ENCODE data around the gene FOSL2. TPM values are rescaled to one million over a fixed set of nuclear protein-coding genes. Genes with fewer than 3 reads are reported as not detected.
A peak's percentile ranks its signal among the peaks of the same experiment; 100 is the strongest.

FOSL2 gene
- total RNA-seq, 4 donors from 2014 or later = 298 to 370 (median 337) TPM

DNA sequence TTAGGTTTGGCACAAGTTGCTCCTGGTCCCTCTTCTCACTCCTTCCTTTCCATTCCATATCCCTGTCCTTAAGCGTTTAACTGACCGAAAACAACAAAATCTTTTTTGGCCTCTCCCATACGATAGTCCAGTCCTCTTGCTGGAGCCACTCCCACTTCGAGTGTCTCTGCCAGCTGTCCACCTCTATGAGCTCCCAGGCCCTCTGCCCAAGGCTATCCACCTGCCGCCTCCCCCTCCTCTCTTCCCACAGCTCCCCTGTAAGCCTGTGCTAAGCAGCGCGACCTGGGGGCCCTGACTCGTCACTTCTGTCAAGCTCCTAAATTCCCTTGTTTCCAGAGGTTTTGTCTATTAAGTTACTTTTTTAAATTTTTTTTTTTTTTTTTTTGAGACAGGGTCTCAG lies 47.0 kb upstream of the FOSL2 start:
- DNase-seq (ENCODE audit: low spot score in 2 of 2) = no peak
- peaks cover 38% of the 10 kb centered on the region for H3K4me1 ChIP-seq
- H3K27me3 ChIP-seq = no peaks in the 10 kb centered on the region
- WGBS = 93% methylated on average over 8 of the region's 8 CpGs
- no peak for TF ChIP-seq POLR2A (IDR thresholded peaks at IDR 0.05)
- no peak for TF ChIP-seq POLR2AphosphoS5 (IDR thresholded peaks at IDR 0.05)
- TF ChIP-seq, protein P1, sequence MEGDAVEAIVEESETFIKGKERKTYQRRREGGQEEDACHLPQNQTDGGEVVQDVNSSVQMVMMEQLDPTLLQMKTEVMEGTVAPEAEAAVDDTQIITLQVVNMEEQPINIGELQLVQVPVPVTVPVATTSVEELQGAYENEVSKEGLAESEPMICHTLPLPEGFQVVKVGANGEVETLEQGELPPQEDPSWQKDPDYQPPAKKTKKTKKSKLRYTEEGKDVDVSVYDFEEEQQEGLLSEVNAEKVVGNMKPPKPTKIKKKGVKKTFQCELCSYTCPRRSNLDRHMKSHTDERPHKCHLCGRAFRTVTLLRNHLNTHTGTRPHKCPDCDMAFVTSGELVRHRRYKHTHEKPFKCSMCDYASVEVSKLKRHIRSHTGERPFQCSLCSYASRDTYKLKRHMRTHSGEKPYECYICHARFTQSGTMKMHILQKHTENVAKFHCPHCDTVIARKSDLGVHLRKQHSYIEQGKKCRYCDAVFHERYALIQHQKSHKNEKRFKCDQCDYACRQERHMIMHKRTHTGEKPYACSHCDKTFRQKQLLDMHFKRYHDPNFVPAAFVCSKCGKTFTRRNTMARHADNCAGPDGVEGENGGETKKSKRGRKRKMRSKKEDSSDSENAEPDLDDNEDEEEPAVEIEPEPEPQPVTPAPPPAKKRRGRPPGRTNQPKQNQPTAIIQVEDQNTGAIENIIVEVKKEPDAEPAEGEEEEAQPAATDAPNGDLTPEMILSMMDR (IDR thresholded peaks at IDR 0.05) = no peak
- no peak for TF ChIP-seq EP300 (IDR thresholded peaks at IDR 0.05)
- H3K27ac ChIP-seq = no peak overlapping the region
- H3K36me3 ChIP-seq = no peaks in the 10 kb centered on the region
- H3K9me3 ChIP-seq = no peaks in the 10 kb centered on the region
- H3K4me3 ChIP-seq = no peak overlapping the region

DNA sequence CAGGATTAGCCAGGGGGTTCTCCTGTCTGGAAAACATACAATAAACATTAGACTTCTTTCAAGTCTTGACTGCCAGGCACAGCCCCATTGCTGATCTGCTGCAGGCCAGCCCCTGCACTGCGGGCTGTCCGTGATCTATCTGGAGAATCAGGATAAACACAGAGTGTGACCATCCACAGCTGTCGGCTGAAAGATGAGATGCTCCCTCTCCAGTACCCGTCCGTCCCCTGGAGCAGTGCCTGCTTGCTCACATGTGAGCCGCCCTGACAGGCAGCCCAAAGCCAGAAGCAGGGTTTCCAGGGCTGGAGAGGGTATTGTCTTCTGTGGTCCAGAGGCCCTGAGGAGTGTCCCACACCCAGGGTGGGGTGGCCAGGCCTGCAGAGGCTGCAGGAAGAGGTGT lies 46.1 kb upstream of the FOSL2 start:
- Histone ChIP-seq H3K27ac (no peak overlapping the region), H3K4me1 (peaks cover 38% of the 10 kb centered on the region), H3K27me3 (no peaks in the 10 kb centered on the region), H3K36me3 (no peaks in the 10 kb centered on the region), H3K9me3 (no peaks in the 10 kb centered on the region), H3K4me3 (no peak overlapping the region)
- DNase-seq (ENCODE audit: low spot score in 2 of 2) = peak in 1 of 2 donors; percentile 42
- WGBS = 66% methylated on average over 5 of the region's 6 CpGs
- TF ChIP-seq, protein P1 (IDR thresholded peaks at IDR 0.05) = no peak
- TF ChIP-seq POLR2A (IDR thresholded peaks at IDR 0.05) (no peak), POLR2AphosphoS5 (IDR thresholded peaks at IDR 0.05) (no peak), EP300 (IDR thresholded peaks at IDR 0.05) (no peak)

DNA sequence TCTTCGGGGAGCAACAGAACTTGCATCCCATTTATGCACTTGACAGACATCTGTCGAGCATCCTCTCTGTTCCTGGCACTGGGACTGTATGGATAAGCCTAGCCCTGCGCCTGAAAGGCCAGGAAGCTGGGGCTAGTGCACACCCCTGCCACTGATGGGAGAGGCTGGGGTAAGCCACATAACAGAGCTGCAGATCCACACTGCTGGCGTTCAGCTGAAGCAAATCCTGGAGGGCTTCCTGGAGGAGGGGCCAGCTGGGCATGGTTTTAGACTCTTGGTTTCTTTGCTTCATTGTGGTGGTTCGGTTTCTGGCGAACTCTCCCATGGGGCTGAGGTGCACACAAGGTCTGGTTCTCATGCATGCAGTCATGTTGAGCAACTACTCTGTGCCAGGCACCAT lies 45.5 kb upstream of the FOSL2 start:
- H3K27ac ChIP-seq = no peak overlapping the region
- peaks cover 34% of the 10 kb centered on the region for H3K4me1 ChIP-seq
- 100% methylated on average over 2 of the region's 6 CpGs for WGBS
- no peaks in the 10 kb centered on the region for H3K36me3 ChIP-seq
- DNase-seq (ENCODE audit: low spot score in 2 of 2) = peak in 1 of 2 donors; percentile 48
- no peaks in the 10 kb centered on the region for H3K9me3 ChIP-seq
- no peak for TF ChIP-seq POLR2AphosphoS5 (IDR thresholded peaks at IDR 0.05)
- H3K27me3 ChIP-seq = no peaks in the 10 kb centered on the region
- H3K4me3 ChIP-seq = no peak overlapping the region

DNA sequence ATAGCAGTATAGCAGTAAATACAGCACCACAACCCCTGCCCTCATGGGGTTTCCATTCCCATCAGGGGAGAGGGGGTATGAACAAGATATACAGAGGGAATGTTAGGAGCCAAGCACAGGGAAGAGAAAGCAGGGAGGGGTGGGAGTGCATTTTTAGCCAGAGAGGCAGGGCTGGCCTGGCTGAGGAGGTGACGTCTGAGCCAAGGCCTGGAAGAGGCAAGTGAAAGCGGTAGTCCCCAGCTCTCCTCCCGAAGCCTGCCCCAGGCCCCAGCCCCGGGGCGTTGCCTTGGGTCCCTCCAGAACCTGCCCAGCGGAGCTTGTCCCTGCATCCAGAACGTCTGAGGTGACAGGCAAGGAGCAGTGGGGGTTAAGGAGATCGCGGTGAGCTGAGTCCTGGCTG lies 45.1 kb upstream of the FOSL2 start:
- Histone ChIP-seq H3K4me3 (no peak overlapping the region), H3K36me3 (no peaks in the 10 kb centered on the region), H3K4me1 (peaks cover 31% of the 10 kb centered on the region), H3K9me3 (no peaks in the 10 kb centered on the region), H3K27ac (no peak overlapping the region), H3K27me3 (no peaks in the 10 kb centered on the region)
- peak in 1 of 2 donors; percentile 58 for DNase-seq (ENCODE audit: low spot score in 2 of 2)
- TF ChIP-seq POLR2AphosphoS5 (IDR thresholded peaks at IDR 0.05) (no peak), POLR2A (IDR thresholded peaks at IDR 0.05) (no peak), EP300 (IDR thresholded peaks at IDR 0.05) (no peak)
- TF ChIP-seq, protein P1 (IDR thresholded peaks at IDR 0.05) = no peak
- WGBS = 61% methylated on average over 5 of the region's 9 CpGs

DNA sequence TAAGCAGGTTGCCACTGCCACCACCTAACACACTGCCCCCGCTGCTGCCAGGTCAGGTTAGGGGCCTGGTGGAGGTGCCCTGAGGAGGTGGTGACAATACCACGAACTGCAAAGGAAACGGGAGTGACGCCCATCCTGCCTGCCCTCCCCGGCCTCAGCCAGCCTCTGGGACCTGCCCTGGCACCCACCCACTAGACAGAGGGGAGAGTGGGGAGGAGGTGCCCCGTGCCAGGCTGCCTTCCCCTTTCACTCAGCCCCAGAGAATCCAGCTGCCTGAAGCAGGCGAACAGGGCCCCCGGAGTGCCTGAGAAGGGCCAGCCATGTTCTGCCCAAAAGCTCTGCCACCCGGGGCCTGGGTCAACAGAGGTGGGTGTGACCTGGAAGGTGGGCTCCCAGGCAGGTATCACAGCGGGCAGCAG lies 44.5 kb upstream of the FOSL2 start:
- peak in 1 of 2 donors; percentile 63 for DNase-seq (ENCODE audit: low spot score in 2 of 2)
- Histone ChIP-seq H3K36me3 (no peaks in the 10 kb centered on the region), H3K27me3 (no peaks in the 10 kb centered on the region), H3K4me1 (peaks cover 25% of the 10 kb centered on the region), H3K9me3 (no peaks in the 10 kb centered on the region), H3K27ac (no peak overlapping the region), H3K4me3 (no peak overlapping the region)
- WGBS = 93% methylated on average over 8 of the region's 10 CpGs
- no peak for TF ChIP-seq EP300 (IDR thresholded peaks at IDR 0.05)
- TF ChIP-seq POLR2AphosphoS5 (IDR thresholded peaks at IDR 0.05) = no peak
- TF ChIP-seq, protein P1 (IDR thresholded peaks at IDR 0.05) = no peak
- TF ChIP-seq POLR2A (IDR thresholded peaks at IDR 0.05) = no peak

DNA sequence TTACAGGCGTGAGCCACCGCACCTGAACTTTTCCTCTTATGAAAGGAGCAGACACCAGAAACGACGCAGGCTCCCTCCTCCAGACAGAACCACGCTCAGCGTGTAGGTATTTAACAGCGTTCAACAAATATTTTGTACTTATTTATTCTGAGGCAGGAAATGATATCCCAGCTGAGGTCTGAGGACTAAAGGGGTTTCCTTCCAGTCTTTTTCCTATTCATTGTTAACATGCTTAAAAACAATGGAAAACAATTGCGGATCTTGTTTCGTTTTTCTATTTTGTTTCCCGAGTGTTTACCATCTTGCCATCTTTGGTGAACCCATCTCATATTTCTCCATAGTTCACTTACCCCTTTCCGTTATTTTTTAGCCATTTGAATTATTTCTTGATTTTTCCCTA lies 43.7 kb upstream of the FOSL2 start:
- no peaks in the 10 kb centered on the region for H3K9me3 ChIP-seq
- no peak for DNase-seq (ENCODE audit: low spot score in 2 of 2)
- WGBS = 88% methylated on average over 11 of the region's 11 CpGs
- H3K27ac ChIP-seq = no peak overlapping the region
- no peaks in the 10 kb centered on the region for H3K27me3 ChIP-seq
- H3K4me3 ChIP-seq = no peak overlapping the region
- H3K36me3 ChIP-seq = no peaks in the 10 kb centered on the region
- H3K4me1 ChIP-seq = peaks cover 18% of the 10 kb centered on the region
- no peak for TF ChIP-seq POLR2A (IDR thresholded peaks at IDR 0.05)
- TF ChIP-seq POLR2AphosphoS5 (IDR thresholded peaks at IDR 0.05) = no peak
- TF ChIP-seq, protein P1 (IDR thresholded peaks at IDR 0.05) = no peak
- no peak for TF ChIP-seq EP300 (IDR thresholded peaks at IDR 0.05)
